Astrocyte (in vitro differentiated cells and primary cell): Measurements from ENCODE around the gene CYP4F12. TPM values are rescaled to one million over a fixed set of nuclear protein-coding genes. Genes with fewer than 3 reads are reported as not detected.

ENCODE experiments used
- DNase-seq: peaks from one replicate; pipeline ENCODE4 v3.0.0-alpha.2; 2010; ENCODE audit warnings: low read depth
- FAIRE-seq: peaks from 2 replicates; lab custom pipeline; 2011; peaks lifted over from hg19 to GRCh38; lab: Jason Lieb, UNC
- H2AFZ ChIP-seq: 2 replicates; pipeline ENCODE4 v1.6.0; 2012; ENCODE audit warnings: low read depth, low read length, inconsistent platforms
- H3K27ac ChIP-seq: 2 replicates; pipeline ENCODE4 v1.5.1; 2011; ENCODE audit warnings: low read depth, low read length, inconsistent platforms
- H3K27me3 ChIP-seq: 2 replicates; pipeline ENCODE4 v1.6.0; 2011; ENCODE audit warnings: low read length, inconsistent platforms; ENCODE audit not compliant: insufficient read depth
- H3K36me3 ChIP-seq: 2 replicates; pipeline ENCODE4 v1.5.1; 2011; ENCODE audit warnings: low read length, inconsistent platforms; ENCODE audit not compliant: insufficient read depth
- H3K4me1 ChIP-seq: 2 replicates; pipeline ENCODE4 v1.5.1; 2011; ENCODE audit warnings: low read length, inconsistent platforms; ENCODE audit not compliant: insufficient read depth
- H3K4me2 ChIP-seq: 2 replicates; pipeline ENCODE4 v1.6.0; 2012; ENCODE audit warnings: low read length, inconsistent platforms
- H3K4me3 ChIP-seq: 2 replicates; pipeline ENCODE4 v1.5.1; 2011; ENCODE audit warnings: low read depth, mild to moderate bottlenecking, low read length, inconsistent platforms; ENCODE audit not compliant: insufficient read depth
- H3K79me2 ChIP-seq: 2 replicates; pipeline ENCODE4 v1.6.0; 2012; ENCODE audit warnings: mild to moderate bottlenecking, low read length, inconsistent platforms; ENCODE audit not compliant: insufficient read depth
- H3K9ac ChIP-seq: 2 replicates; pipeline ENCODE4 v1.6.0; 2012; ENCODE audit warnings: mild to moderate bottlenecking, low read length, inconsistent platforms
- H3K9me3 ChIP-seq: 2 replicates; pipeline ENCODE4 v1.5.1; 2012; ENCODE audit warnings: low read depth, mild to moderate bottlenecking, low read length, inconsistent platforms; ENCODE audit not compliant: insufficient read depth
- H4K20me1 ChIP-seq: 2 replicates; pipeline ENCODE4 v1.6.0; 2012; ENCODE audit warnings: low read length, inconsistent platforms; ENCODE audit not compliant: insufficient read depth
- H3K27ac Mint-ChIP-seq: one replicate; pipeline ENCODE4 v1.8.0; 2021; ENCODE audit warnings: mild to moderate bottlenecking, mixed read lengths; ENCODE audit not compliant: unreplicated experiment
- H3K27me3 Mint-ChIP-seq: one replicate; pipeline ENCODE4 v1.8.0; 2021; ENCODE audit warnings: low read depth, mixed read lengths; ENCODE audit not compliant: unreplicated experiment
- H3K36me3 Mint-ChIP-seq: one replicate; pipeline ENCODE4 v1.8.0; 2021; ENCODE audit warnings: low read depth, mixed read lengths; ENCODE audit not compliant: unreplicated experiment
- H3K4me1 Mint-ChIP-seq: one replicate; pipeline ENCODE4 v1.8.0; 2021; ENCODE audit warnings: low read depth, mixed read lengths; ENCODE audit not compliant: unreplicated experiment
- H3K4me3 Mint-ChIP-seq: one replicate; pipeline ENCODE4 v1.8.0; 2021; ENCODE audit warnings: mild to moderate bottlenecking, moderate library complexity, mixed read lengths; ENCODE audit not compliant: unreplicated experiment
- H3K9me3 Mint-ChIP-seq: one replicate; pipeline ENCODE4 v1.8.0; 2021; ENCODE audit warnings: mild to moderate bottlenecking, mixed read lengths; ENCODE audit not compliant: unreplicated experiment
- EZH2 ChIP-seq: IDR thresholded peaks from 2 replicates; pipeline ENCODE4 v1.6.1; 2012; ENCODE audit warnings: mild to moderate bottlenecking, low read length, inconsistent platforms; ENCODE audit not compliant: insufficient read depth
- total RNA-seq: library from RNA; stranded (reverse); gene quantifications from 2 replicates; pipeline ENCODE4 v1.2.1, GENCODE V29; 2021
- TF ChIP-seq, protein P1 (sequence below): IDR thresholded peaks from 2 replicates; pipeline ENCODE4 v1.5.1; 2011; ENCODE audit warnings: low read depth, mild to moderate bottlenecking, inconsistent platforms, low read length, moderate library complexity; ENCODE audit not compliant: insufficient read depth

CYP4F12 gene
- total RNA-seq, 1 donor from 2014 or later: not detected

DNA sequence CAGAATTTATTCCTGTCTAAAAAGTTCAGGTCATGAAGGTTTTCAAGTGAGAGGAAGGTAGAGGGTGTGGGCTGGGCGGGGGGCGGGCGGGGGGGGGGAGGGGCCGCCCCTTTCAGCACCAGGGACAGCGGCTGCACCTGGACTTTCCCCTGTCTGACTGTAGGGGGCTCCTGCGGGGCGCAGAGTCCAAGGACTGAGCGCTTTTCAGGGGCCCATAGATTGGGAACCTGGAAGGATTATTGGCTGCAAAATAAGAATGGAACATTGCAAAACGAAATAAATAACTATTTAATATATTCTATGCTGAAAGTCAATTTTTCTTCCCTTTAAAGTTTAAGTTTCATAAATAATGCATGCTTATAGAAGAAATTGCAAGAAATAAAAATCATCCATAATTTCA lies 41.1 kb upstream of the CYP4F12 start:
- Histone ChIP-seq H3K4me1 (no peaks in the 10 kb centered on the region), H3K79me2 (no peaks in the 10 kb centered on the region), H3K9ac (no peak overlapping the region), H3K9me3 (no peaks in the 10 kb centered on the region), H2AFZ (no peak overlapping the region), H3K36me3 (no peaks in the 10 kb centered on the region), H4K20me1 (no peaks in the 10 kb centered on the region), H3K27ac (no peak overlapping the region), H3K4me2 (no peak overlapping the region), H3K27me3 (no peaks in the 10 kb centered on the region), H3K4me3 (no peak overlapping the region)
- Mint-ChIP-seq H3K9me3 (peaks cover 5% of the 10 kb centered on the region), H3K27ac (no peak overlapping the region), H3K4me1 (no peaks in the 10 kb centered on the region), H3K27me3 (no peaks in the 10 kb centered on the region), H3K4me3 (no peak overlapping the region), H3K36me3 (no peaks in the 10 kb centered on the region)
- FAIRE-seq: no peak
- no peak for DNase-seq
- TF ChIP-seq, protein P1, sequence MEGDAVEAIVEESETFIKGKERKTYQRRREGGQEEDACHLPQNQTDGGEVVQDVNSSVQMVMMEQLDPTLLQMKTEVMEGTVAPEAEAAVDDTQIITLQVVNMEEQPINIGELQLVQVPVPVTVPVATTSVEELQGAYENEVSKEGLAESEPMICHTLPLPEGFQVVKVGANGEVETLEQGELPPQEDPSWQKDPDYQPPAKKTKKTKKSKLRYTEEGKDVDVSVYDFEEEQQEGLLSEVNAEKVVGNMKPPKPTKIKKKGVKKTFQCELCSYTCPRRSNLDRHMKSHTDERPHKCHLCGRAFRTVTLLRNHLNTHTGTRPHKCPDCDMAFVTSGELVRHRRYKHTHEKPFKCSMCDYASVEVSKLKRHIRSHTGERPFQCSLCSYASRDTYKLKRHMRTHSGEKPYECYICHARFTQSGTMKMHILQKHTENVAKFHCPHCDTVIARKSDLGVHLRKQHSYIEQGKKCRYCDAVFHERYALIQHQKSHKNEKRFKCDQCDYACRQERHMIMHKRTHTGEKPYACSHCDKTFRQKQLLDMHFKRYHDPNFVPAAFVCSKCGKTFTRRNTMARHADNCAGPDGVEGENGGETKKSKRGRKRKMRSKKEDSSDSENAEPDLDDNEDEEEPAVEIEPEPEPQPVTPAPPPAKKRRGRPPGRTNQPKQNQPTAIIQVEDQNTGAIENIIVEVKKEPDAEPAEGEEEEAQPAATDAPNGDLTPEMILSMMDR: no peak
- TF ChIP-seq EZH2: no peak

- FAIRE-seq: no peak
- peaks cover 8% of the 10 kb centered on the region for H3K9me3 Mint-ChIP-seq
- no peak overlapping the region for H3K27ac Mint-ChIP-seq
Measured at GRCh38 chr19:15633082-15633835, 39.6 kb upstream of the CYP4F12 start.

More at GRCh38 chr19:15633082-15633835, 39.6 kb upstream of the CYP4F12 start:
- no peaks in the 10 kb centered on the region for H3K27me3 Mint-ChIP-seq
- Histone ChIP-seq H3K9me3 (no peaks in the 10 kb centered on the region), H3K4me1 (no peaks in the 10 kb centered on the region), H3K27me3 (no peaks in the 10 kb centered on the region), H3K4me2 (no peak overlapping the region), H3K79me2 (no peaks in the 10 kb centered on the region), H3K9ac (no peak overlapping the region), H4K20me1 (no peaks in the 10 kb centered on the region), H2AFZ (no peak overlapping the region), H3K27ac (no peak overlapping the region), H3K36me3 (no peaks in the 10 kb centered on the region), H3K4me3 (no peak overlapping the region)
- TF ChIP-seq EZH2: no peak
- TF ChIP-seq, protein P1: no peak
- H3K4me3 Mint-ChIP-seq: no peak overlapping the region
- DNase-seq: no peak
- no peaks in the 10 kb centered on the region for H3K36me3 Mint-ChIP-seq
- no peaks in the 10 kb centered on the region for H3K4me1 Mint-ChIP-seq
